ENCODE measurements around the gene HECTD2.

HECTD2 gene

DNA sequence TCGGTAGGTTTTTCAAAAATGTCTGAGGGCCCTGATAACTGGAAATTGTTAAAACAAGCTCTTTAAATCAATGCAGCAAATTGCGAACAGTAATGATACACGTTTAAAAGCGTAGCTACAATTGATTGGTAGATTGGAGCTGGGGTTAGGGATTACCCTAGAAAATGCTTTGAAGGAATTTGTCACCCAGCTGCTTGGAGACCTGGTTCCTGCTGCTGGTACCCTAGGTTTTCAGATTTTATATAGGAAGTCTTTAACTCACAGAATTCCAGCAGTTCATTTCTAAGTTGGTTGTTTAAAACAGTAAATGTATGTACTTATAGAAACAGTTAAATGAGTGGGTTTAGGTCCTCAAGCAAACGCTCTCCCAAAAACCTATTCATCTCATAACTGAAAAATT is 1.5 kb downstream of the HECTD2 start:
- no peak for DNase-seq (ENCODE audit: low read depth)
- TF ChIP-seq, protein P1, sequence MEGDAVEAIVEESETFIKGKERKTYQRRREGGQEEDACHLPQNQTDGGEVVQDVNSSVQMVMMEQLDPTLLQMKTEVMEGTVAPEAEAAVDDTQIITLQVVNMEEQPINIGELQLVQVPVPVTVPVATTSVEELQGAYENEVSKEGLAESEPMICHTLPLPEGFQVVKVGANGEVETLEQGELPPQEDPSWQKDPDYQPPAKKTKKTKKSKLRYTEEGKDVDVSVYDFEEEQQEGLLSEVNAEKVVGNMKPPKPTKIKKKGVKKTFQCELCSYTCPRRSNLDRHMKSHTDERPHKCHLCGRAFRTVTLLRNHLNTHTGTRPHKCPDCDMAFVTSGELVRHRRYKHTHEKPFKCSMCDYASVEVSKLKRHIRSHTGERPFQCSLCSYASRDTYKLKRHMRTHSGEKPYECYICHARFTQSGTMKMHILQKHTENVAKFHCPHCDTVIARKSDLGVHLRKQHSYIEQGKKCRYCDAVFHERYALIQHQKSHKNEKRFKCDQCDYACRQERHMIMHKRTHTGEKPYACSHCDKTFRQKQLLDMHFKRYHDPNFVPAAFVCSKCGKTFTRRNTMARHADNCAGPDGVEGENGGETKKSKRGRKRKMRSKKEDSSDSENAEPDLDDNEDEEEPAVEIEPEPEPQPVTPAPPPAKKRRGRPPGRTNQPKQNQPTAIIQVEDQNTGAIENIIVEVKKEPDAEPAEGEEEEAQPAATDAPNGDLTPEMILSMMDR (IDR thresholded peaks at IDR 0.05; ENCODE audit: control insufficient read depth, insufficient read depth, low read depth, low read length, missing control alignments): no peak
- H3K4me3 ChIP-seq (ENCODE audit: control insufficient read depth, low read depth, low read length): no peak overlapping the region

DNA sequence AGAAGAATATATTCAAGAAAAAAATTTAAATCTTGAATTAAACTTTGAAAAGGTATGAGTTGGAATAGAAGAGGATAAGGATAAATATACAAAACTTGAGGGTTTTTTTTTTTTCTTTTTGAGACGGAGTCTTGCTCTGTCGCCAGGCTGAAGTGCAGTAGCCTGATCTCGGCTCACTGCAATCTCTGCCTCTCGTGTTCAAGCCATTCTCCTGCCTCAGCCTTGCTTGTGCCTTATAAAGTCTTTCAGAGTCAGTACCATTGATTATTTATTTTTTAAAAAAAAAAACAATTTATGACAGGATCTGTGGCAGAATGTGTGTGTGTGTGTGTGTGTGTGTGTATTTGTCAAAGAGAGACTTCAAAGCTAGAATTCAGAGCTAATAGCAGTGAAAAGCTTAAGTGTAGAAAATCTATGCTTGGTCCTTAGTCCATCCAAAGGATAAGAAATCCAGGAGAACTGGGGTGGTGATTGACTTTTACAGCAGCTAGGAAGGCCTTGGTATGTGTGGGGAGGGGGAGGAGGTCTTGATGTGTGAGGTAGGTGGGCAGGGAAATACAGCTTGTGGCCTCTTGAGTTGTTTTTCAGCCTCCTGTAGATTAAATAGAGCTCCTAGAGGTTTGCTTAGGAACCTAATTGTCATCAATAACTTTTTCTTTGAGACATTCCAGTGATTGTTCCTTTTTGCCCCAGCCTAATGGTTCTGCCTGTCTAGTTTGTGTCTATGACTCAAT is 2.4 kb downstream of the HECTD2 start:
- no peak overlapping the region for H3K4me3 ChIP-seq (ENCODE audit: control insufficient read depth, low read depth, low read length)
- DNase-seq (ENCODE audit: low read depth): no peak
- TF ChIP-seq, protein P1 (IDR thresholded peaks at IDR 0.05; ENCODE audit: control insufficient read depth, insufficient read depth, low read depth, low read length, missing control alignments): no peak

DNA sequence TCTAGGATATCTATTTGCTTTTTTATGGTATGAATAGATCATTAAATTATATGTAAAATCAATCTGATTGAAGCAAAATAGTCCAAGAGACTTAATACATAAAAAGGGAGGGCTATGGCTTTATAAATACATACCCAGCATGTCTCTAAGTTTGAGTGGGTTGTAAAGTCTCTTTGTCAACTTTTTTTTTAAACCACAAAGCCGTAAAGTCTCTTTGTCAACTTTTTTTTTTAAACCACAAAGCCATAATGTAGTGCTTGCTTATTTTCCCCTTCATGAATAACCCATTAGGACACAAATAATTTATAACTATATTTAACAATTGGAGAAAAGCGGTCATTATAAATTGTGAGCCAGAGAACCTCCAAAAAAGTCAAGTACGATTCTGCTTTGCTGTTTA is 5.7 kb downstream of the HECTD2 start:
- H3K4me3 ChIP-seq (ENCODE audit: control insufficient read depth, low read depth, low read length): no peak overlapping the region
- no peak for DNase-seq (ENCODE audit: low read depth)
- TF ChIP-seq, protein P1 (IDR thresholded peaks at IDR 0.05; ENCODE audit: control insufficient read depth, insufficient read depth, low read depth, low read length, missing control alignments): no peak

DNA sequence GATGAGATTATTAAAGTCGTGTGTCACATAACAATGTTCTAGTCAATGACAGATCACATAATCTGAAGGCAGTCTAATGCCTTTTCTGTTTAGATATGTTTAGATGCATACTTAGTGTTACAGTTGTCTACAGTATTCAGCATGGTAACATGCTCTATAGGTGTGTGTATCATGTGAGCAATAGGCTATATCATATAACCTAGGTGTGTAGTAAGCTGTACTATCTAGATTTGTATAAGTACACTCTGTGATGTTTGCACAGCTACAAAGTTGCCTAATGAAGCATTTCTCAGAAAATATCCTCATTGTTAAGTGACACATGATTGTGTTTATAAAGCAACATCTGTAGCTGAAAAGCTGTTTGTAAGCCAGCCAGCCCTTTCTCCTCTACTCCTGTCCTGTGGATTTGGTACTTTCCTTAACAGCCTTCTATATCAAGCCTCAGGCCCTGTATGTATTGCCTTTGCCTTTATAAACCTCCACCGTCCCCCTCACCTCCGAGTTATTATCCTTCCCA is 6.3 kb downstream of the HECTD2 start:
- no peak for DNase-seq (ENCODE audit: low read depth)
- H3K4me3 ChIP-seq (ENCODE audit: control insufficient read depth, low read depth, low read length): no peak overlapping the region
- TF ChIP-seq, protein P1 (IDR thresholded peaks at IDR 0.05; ENCODE audit: control insufficient read depth, insufficient read depth, low read depth, low read length, missing control alignments): no peak

DNA sequence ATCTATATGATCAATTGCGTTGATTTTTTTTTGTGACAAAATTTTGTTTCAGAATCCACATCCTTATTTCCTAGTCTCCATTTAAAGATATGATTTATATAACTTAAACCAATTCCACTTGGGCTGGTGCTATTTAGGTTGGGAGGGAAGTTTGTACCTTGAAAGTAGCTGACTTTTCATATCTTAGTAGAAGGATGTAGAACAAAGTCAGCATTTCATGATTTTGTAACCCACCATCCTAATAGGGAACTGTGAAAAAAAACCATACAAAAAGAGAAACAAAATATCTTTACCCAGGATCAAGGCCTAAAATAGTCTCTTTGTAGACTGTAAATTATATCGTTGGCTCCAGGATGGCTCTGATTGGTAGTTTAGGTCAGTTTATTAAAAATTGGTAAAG is 8.3 kb downstream of the HECTD2 start:
- TF ChIP-seq, protein P1 (IDR thresholded peaks at IDR 0.05; ENCODE audit: control insufficient read depth, insufficient read depth, low read depth, low read length, missing control alignments): no peak
- H3K4me3 ChIP-seq (ENCODE audit: control insufficient read depth, low read depth, low read length): no peak overlapping the region
- no peak for DNase-seq (ENCODE audit: low read depth)

DNA sequence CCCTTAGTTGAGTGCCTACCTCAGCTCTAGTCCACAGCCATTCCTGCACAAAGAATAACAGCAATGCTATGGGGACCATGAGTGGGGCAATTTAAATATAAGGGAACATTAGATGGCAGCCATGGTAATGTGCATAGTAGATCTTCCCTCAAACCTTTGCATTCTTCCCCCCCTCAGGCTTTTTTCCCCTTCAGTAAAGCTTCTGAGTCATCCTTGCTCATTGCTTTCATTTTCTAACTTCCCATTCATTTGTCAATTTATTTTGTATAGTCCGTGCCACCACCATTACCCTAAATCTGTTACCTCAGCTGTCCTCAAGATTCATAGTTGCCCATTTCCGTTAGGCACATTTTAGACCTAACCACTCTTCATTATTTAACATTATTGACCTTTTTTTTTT is 10.7 kb downstream of the HECTD2 start:
- TF ChIP-seq, protein P1 (IDR thresholded peaks at IDR 0.05; ENCODE audit: control insufficient read depth, insufficient read depth, low read depth, low read length, missing control alignments): no peak
- H3K4me3 ChIP-seq (ENCODE audit: control insufficient read depth, low read depth, low read length): no peak overlapping the region
- no peak for DNase-seq (ENCODE audit: low read depth)

Measured in AG09309 (cell line).